ENCODE measurements around the gene AKAP6. TPM values are rescaled to one million over a fixed set of nuclear protein-coding genes. Genes with fewer than 3 reads are reported as not detected.

Gene AKAP6
- total RNA-seq, 1 experiment from 2014 or later, result 1.1 TPM

DNA sequence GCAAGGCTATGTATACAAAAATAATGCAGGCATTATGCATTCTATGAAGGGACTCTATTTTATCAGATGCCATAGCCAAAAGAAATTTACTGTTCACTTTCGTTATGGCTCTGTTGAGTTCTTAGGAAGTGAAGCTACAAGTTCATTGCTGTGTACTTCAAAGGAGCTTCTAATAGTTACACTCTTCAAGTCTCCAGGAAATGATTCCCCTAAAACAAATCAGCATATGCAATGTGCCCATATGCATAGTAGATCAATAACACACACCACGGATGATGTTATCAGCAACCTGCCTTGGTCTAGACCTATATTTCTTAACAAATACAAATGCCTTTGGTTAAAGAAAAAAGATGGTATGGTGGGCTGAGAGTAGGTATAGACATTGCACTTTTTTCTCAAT, 83.4 kb downstream of the AKAP6 start:
- Histone ChIP-seq H3K18ac (ENCODE audit: insufficient read length, low read depth, low read length) (no peak overlapping the region), H2BK120ac (ENCODE audit: low read depth, low read length, poor library complexity, severe bottlenecking) (no peak overlapping the region), H4K8ac (replicated peaks; ENCODE audit: insufficient read length, low read depth, low read length) (no peak overlapping the region), H3K23me2 (ENCODE audit: insufficient read length, low read depth, low read length, poor library complexity, severe bottlenecking) (no peaks in the 10 kb centered on the region), H3K56ac (ENCODE audit: insufficient read length, low read depth, low read length) (no peak overlapping the region), H3K4me2 (ENCODE audit: insufficient read depth, insufficient read length, low read length) (no peak overlapping the region), H3K79me2 (ENCODE audit: insufficient read depth, low read length) (no peaks in the 10 kb centered on the region), H3K4ac (ENCODE audit: low read depth, low read length) (no peak overlapping the region), H4K5ac (ENCODE audit: insufficient read length, low read depth, low read length) (no peak overlapping the region), H3T11ph (ENCODE audit: low read length) (no peak overlapping the region), H4K91ac (ENCODE audit: insufficient read length, low read depth, low read length) (no peak overlapping the region), H2BK12ac (ENCODE audit: insufficient read length, low read depth, low read length) (no peak overlapping the region), H3K4me1 (ENCODE audit: insufficient read depth, low read length) (no peaks in the 10 kb centered on the region), H3K27me3 (ENCODE audit: insufficient read depth, low read length) (no peaks in the 10 kb centered on the region), H2AK5ac (ENCODE audit: insufficient read length, low read length) (no peak overlapping the region), H2BK20ac (ENCODE audit: low read depth, low read length, poor library complexity, severe bottlenecking) (no peak overlapping the region), H2AFZ (ENCODE audit: low read length) (no peak overlapping the region), H2BK5ac (ENCODE audit: insufficient read length, low read length) (no peak overlapping the region), H3K9ac (ENCODE audit: extremely low read depth, insufficient read length, low read length) (no peak overlapping the region), H2BK15ac (ENCODE audit: low read depth, low read length) (no peak overlapping the region), H3K9me3 (ENCODE audit: control insufficient read depth, low read depth, low read length) (no peaks in the 10 kb centered on the region), H3K14ac (ENCODE audit: insufficient read depth, low read length) (no peak overlapping the region), H3K23ac (ENCODE audit: insufficient read length, low read depth, low read length) (no peak overlapping the region), H4K20me1 (ENCODE audit: control insufficient read depth, insufficient read depth, insufficient read length) (no peaks in the 10 kb centered on the region), H3K79me1 (ENCODE audit: insufficient read depth, low read depth, low read length, poor library complexity, severe bottlenecking) (no peaks in the 10 kb centered on the region), H3K27ac (ENCODE audit: insufficient read length, low read depth, low read length) (no peak overlapping the region)
- no peaks in the 10 kb centered on the region for H3K9me3 Mint-ChIP-seq
- H3K27me3 Mint-ChIP-seq (ENCODE audit: low read depth), result no peaks in the 10 kb centered on the region
- H3K4me1 Mint-ChIP-seq, result peaks cover 2 to 4% of the 10 kb centered on the region in 2 experiments; a peak in 2 of 4 replicates
- no CpG with 5 or more reads among the region's 2 CpGs for WGBS (ENCODE audit: extremely low coverage, insufficient read length, low lambda C conversion rate)
- TF ChIP-seq, protein P1, sequence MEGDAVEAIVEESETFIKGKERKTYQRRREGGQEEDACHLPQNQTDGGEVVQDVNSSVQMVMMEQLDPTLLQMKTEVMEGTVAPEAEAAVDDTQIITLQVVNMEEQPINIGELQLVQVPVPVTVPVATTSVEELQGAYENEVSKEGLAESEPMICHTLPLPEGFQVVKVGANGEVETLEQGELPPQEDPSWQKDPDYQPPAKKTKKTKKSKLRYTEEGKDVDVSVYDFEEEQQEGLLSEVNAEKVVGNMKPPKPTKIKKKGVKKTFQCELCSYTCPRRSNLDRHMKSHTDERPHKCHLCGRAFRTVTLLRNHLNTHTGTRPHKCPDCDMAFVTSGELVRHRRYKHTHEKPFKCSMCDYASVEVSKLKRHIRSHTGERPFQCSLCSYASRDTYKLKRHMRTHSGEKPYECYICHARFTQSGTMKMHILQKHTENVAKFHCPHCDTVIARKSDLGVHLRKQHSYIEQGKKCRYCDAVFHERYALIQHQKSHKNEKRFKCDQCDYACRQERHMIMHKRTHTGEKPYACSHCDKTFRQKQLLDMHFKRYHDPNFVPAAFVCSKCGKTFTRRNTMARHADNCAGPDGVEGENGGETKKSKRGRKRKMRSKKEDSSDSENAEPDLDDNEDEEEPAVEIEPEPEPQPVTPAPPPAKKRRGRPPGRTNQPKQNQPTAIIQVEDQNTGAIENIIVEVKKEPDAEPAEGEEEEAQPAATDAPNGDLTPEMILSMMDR (conservative IDR thresholded peaks at IDR 0.05), result no peak
- no peak overlapping the region for H3K27ac Mint-ChIP-seq
- H3K36me3 Mint-ChIP-seq (ENCODE audit: insufficient read depth in 1 of 3, low read depth in 3 of 3), result no peaks in the 10 kb centered on the region
- no peak overlapping the region for H3K4me3 Mint-ChIP-seq
- no peak for DNase-seq

All from H9 (cell line).